NCI-H524 (cell line): ENCODE data around the gene TMEM141.
"Not testable (repeated sequence)": the region's sequence is repeated elsewhere in the genome, so short reads cannot be mapped to it uniquely, and the experiment has no call there.

Experiments
- DNase-seq, 2 experiments: peaks; one replicate each; lab custom pipeline; 2025; lab: John Stamatoyannopoulos, UW

TMEM141 gene

GRCh38 chr9:136755302-136756133 is 35.6 kb upstream of the TMEM141 start:
- not testable (repeated sequence) for DNase-seq

- no peak for DNase-seq
Measured at GRCh38 chr9:136756134-136756438, 35.1 kb upstream of the TMEM141 start.

GRCh38 chr9:136756836-136757235 is 34.3 kb upstream of the TMEM141 start:
- DNase-seq = no peak

- no peak for DNase-seq
Measured at GRCh38 chr9:136757328-136757727, 33.8 kb upstream of the TMEM141 start.

- no peak for DNase-seq
Measured at GRCh38 chr9:136757751-136758140, 33.4 kb upstream of the TMEM141 start.

- DNase-seq = no peak
Measured at GRCh38 chr9:136759001-136759400, 32.1 kb upstream of the TMEM141 start.

- DNase-seq = no peak
Measured at GRCh38 chr9:136759436-136760325, 31.5 kb upstream of the TMEM141 start.

- no peak for DNase-seq
Measured at GRCh38 chr9:136760424-136760823, 30.7 kb upstream of the TMEM141 start.

- DNase-seq = peak; percentile 59 to 72
Measured at GRCh38 chr9:136760834-136761544, 30.2 kb upstream of the TMEM141 start.

GRCh38 chr9:136761545-136761981 is 29.6 kb upstream of the TMEM141 start:
- no peak for DNase-seq

- no peak for DNase-seq
Measured at GRCh38 chr9:136762221-136762691, 28.9 kb upstream of the TMEM141 start.

- DNase-seq = no peak
Measured at GRCh38 chr9:136762915-136763648, 28.1 kb upstream of the TMEM141 start.

GRCh38 chr9:136763649-136764035 is 27.5 kb upstream of the TMEM141 start:
- DNase-seq = no peak

- DNase-seq = no peak
Measured at GRCh38 chr9:136764301-136764891, 26.7 kb upstream of the TMEM141 start, which contains the start of gene LCN15. TSS of gene LCN15 (minus strand) at chr9:136764518. CDS start at chr9:136764488, 30 bp downstream.

GRCh38 chr9:136765041-136765440 is 26.1 kb upstream of the TMEM141 start:
- no peak for DNase-seq

- DNase-seq = not testable (repeated sequence)
Measured at GRCh38 chr9:136765745-136766409, 25.3 kb upstream of the TMEM141 start.

GRCh38 chr9:136766410-136767120 is 24.6 kb upstream of the TMEM141 start:
- DNase-seq = peak; percentile 56 to 77

- DNase-seq = peak in 1 of 2 experiments; percentile 43
Measured at GRCh38 chr9:136769710-136770191, 21.4 kb upstream of the TMEM141 start.

GRCh38 chr9:136771907-136772415 is 19.2 kb upstream of the TMEM141 start:
- no peak for DNase-seq
